LNCAP (cell line): ENCODE data around the gene NFAT5.
A peak's percentile ranks its signal among the peaks of the same experiment; 100 is the strongest.

ENCODE experiments used
- CTCF ChIP-seq: fragments of 450-650 bp; IDR thresholded peaks from 2 replicates; pipeline ENCODE4 v1.5.1; 2017; ENCODE audit warnings: mild to moderate bottlenecking

NFAT5 gene

GRCh38 chr16:69706256-69706974, 140.6 kb downstream of the NFAT5 start:
- TF ChIP-seq CTCF = no peak

- no peak for TF ChIP-seq CTCF
Measured at GRCh38 chr16:69706975-69707340, 141.2 kb downstream of the NFAT5 start.

GRCh38 chr16:69707920-69708683, 142.3 kb downstream of the NFAT5 start:
- TF ChIP-seq CTCF = no peak

GRCh38 chr16:69709456-69710084, 143.8 kb downstream of the NFAT5 start:
- TF ChIP-seq CTCF = peak; percentile 68

GRCh38 chr16:69711115-69711740, 145.5 kb downstream of the NFAT5 start:
- TF ChIP-seq CTCF = no peak

GRCh38 chr16:69712277-69712676, 146.5 kb downstream of the NFAT5 start:
- TF ChIP-seq CTCF = no peak

- no peak for TF ChIP-seq CTCF
Measured at GRCh38 chr16:69712914-69713581, 147.3 kb downstream of the NFAT5 start.
